GM21381 (cell line): ENCODE results near the gene PLA2G2E.
"Not testable (repeated sequence)": the region's sequence is repeated elsewhere in the genome, so short reads cannot be mapped to it uniquely, and the experiment has no call there.

Source experiments
- ATAC-seq: cut with Tn5 transposase; IDR thresholded peaks from one replicate; pipeline ENCODE4 v1.9.1; 2021; ENCODE audit warnings: mild to moderate bottlenecking, moderate library complexity; ENCODE audit not compliant: unreplicated experiment

The PLA2G2E gene

GRCh38 chr1:19934336-19934735 is 10.9 kb upstream of the PLA2G2E start:
- ATAC-seq: no peak

DNA sequence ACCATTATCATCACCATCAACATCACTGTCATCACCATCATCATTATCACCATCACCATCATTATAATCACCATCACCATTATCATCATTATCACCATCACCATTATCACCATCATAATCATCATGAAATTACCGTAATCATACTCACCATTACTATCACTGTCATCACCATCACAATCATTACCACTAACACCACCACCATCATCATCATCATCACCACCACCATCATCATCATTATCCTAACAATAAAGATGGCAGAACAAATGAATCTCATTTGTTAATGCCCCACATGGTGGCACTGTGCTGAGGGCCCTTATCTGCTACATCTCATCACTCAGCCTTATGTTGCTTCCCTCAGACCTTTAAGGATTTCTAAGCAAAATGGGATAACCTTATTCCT is 9.4 kb upstream of the PLA2G2E start:
- no peak for ATAC-seq

- ATAC-seq: not testable (repeated sequence)
Observed at GRCh38 chr1:19927130-19927421, 3.7 kb upstream of the PLA2G2E start.

DNA sequence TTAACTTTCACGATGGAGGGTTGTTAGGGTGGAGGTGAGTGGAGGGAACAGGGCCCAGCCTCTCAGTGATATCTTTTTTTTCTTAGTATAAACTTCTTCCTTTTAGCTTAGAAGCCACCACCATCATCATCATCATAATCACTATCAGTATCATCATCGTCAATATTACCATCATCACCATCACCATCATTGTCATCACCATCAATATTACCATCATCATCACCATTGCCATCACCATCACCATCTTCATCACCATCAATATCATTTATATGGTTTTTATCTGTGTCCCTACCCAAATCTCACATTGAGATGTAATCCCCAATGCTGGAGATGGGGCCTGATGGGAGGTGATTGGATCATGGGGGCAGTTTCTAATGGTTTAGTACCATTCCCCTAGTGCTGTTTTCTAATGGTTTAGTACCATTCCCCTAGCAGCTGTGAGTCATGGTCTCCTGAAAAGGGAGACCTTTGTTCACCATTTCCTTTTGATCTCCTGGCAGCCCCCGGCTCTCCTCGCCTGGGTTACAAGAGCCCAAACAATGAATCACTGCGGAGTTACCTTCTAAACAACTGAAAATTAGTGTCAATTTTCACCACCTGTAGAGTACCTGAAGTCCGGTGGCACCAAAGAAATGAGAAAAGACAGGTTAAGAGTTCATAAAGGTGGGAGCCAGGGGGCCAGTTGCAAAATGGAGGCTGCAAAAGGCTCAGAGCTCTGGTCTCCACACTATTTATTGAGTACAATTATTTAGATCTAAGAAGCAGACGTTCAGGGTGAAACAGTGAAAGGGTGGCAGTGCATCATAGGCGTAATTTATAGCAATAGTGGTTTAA is 3.1 kb upstream of the PLA2G2E start:
- no peak for ATAC-seq

DNA sequence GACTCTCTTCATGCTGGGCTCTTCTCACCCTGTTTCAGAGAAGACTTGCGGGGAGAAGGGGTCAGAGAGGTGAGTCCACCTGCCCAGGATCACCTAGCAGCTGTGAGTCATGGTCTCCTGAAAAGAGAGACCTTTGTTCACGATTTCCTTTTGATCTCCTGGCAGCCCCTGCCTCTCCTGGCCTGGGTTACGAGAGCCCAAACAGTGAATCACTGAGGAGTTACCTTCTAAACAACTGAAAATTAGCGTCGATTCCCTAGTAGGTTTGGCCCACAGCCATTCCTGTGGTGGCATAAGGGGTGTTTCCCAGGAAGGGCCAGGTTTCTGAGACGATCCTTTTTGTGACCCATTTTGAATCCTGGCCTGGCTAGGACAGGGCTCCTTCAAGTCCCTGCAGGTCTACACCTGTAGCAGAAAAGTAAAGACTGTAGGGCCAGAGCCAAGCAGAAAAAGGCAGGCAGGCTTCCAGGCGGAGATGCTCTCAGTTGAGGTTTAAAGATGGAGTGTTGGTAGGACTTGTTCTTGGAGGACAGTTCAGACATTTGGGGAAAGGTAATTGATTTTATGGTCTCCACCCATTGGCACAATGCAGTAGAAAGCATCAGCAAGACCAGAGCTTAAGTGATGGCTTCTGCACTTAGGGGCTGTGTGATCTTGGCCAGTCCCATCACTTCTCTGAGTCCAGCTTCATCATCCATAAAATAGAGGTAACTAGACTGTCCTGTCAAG is 2.1 kb upstream of the PLA2G2E start:
- ATAC-seq: no peak

DNA sequence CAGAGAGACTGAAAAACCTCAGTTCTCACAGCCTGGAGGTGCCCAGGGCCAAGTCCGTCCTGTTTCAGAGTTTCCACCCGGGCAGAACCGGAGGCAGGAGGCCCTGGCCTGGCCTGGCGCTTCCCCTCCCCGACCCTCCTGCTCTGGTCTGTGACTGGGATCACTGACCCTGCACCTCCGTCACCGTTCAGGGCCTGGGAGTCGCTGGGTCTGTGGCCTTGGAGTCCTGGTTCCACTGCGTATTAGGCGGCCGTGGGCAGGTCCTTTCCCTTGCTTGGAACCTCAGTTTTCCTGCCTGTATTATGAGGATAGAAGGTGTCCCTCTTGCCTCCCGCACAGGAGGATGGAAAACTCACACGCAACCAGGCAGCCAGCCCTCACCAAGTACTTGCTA is 533 bp upstream of the PLA2G2E start:
- no peak for ATAC-seq

DNA sequence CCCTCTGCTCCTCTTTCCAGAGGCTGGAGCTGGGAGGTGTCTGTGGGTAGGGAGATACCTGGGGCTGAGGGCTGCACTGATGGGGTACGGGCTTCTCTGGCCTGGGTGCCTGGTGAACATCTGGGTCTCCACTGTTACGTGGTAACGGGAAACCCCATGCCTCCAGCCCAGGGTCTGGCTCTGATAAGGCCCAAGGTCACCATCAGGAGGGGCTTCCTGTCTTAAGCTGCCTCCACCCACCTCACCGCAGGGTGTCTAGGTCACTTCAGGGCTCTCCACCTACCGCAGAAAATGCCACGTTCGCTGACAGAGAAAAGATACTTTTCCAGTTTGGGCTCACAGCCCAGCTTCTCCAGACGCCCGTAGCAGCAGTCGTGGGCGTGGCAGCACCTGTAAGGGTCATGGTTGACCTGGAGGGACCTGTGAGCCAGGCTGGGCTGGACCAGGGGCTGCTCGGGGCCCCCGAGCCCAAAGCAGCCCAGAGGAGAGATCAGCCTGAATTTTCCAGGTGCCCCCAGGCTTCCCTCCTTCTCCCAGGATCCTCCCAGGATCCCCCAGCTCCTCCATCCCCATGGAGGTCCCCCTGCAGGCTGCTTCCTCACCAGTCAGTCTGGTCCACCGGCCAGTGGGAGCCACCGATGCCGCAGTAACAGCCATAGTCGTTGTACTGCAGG is 1.3 kb downstream of the PLA2G2E start:
- no peak for ATAC-seq

- no peak for ATAC-seq
Observed at GRCh38 chr1:19921310-19921709, 2.1 kb downstream of the PLA2G2E start.

DNA sequence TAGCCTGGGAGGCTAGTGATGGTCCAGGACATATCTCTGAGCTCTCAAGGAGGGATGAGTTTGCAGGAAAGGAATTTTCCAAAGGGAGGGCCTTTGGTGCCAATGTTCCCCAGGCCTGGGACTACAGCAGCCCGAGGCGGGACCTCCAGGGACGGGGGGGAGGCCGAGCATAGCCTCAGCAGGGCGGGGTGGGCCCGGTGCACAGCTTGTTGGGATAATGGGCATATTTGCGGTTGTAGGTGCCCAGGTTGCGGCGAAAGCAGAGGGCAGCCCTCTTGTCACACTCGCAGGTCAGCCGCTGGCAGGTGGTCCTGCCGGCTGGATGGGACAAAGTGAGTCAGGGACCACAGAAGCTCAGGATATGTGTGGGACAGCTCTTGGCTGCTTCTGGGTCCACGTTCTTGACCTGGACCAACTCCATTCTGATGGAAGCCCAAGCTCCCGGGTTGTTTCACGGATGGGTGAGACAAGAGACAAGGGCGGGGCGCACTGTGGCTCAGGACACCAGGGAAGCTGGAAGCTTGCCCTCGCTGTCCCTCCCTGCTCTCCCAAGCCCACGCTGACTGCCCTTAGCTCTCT is 3.2 kb downstream of the PLA2G2E start:
- no peak for ATAC-seq

DNA sequence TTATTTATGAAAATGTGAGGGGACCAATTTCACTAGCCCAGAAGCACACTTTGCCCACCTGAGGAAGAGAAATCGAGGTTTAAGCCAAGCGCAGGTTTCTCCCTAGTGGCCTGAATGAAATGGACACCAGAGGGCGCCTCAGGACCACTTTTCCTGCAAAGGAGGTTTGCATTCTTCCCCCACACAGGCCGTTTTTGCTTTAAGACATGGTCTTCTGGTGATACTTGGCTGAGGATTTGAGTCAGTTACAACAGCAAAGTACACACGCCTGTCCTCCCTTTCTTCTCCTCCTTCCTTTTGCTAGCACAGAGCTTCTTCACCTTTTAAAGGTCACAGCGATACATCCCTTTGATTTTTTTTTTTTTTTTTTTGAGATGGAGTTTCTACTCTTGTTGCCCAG is 5.4 kb downstream of the PLA2G2E start:
- no peak for ATAC-seq

GRCh38 chr1:19910650-19911049 is 12.8 kb downstream of the PLA2G2E start:
- no peak for ATAC-seq

DNA sequence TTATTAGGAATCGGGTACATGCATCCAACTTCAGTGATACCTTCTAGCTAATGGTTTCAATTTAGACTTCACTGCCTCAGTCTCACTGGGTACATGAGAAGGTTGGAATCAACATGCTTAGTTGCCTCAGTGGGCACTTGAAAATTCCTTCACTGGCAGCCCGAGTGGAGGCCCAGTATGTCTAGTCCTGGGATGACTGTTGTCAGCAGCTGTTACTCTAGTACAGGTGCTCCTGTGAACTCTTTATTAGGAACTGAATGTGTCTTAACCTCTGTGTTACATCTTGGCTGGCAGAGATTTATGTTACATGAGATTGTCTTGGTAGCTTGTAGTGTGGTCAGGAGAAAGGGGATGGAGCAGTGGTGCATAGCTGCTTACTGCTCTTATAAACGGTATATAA is 13.4 kb downstream of the PLA2G2E start:
- no peak for ATAC-seq

- no peak for ATAC-seq
Observed at GRCh38 chr1:19909392-19909791, 14.0 kb downstream of the PLA2G2E start.

- no peak for ATAC-seq
Observed at GRCh38 chr1:19907456-19907855, 16.0 kb downstream of the PLA2G2E start.

DNA sequence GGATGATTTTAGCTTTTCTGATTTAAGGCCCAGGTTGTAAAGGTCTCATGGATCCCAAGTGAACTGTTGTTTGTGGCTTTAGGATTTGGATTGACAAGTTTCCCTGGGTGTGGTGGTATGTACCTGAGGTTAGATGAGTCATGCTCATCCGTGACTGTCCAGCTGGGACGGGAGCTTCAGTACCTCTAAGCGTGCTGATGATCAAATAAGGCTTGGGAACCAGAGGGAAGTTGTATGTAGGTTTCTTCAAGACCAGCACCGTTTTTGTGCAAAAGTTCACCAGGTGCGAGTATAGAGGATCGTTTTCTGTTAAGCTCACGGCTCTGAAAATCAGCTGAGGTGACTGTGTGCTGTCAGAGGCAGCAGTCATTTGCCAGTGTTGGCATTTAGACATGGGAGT is 19.8 kb downstream of the PLA2G2E start:
- ATAC-seq: no peak

DNA sequence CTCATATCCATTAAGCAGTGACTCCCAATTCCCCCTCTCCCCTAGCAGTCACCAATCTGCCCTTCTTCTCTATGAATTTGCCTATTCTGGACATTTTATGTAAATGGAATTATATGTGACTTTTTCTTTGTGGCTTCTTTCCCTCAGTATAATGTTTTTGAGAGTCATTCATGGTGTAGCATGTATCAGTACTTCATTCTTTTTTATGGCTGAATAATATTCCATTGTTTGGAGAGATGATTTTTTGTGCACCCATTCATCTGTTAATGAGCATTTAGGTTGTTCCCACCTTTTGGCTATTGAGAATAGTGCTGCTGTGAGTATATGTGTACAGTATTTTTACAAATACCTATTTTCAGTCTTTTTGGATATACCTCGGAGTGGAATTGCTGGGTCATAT is 21.8 kb downstream of the PLA2G2E start:
- ATAC-seq: no peak

GRCh38 chr1:19894218-19894617 is 29.2 kb downstream of the PLA2G2E start:
- no peak for ATAC-seq

GRCh38 chr1:19893687-19894086 is 29.7 kb downstream of the PLA2G2E start:
- ATAC-seq: no peak

DNA sequence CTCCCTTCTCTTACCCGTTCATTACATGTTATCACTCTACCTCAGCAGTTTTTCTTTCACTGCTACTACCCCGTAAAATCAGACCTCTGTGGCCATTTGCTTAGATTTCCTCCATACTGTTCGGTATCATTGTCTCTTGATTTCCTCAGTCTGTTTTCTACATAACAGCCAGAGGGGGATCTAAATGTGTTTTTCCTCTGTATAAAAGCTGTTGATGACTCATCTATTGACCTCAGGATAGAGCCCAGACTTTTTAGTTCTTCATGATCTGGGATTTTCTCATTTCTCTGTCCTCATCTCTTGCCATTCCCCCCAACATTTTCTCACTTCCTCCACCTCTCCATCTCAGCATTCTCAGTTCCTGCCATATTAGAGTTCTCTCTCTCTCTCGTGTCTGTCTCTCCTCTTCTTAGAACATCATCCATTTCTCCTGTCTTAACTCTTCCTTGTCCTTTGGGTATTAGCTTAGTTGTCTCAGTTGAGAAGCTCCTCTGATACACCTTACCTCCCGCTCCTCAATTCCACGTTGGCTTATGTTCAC is 30.7 kb downstream of the PLA2G2E start:
- no peak for ATAC-seq

GRCh38 chr1:19892129-19892528 is 31.3 kb downstream of the PLA2G2E start:
- no peak for ATAC-seq

DNA sequence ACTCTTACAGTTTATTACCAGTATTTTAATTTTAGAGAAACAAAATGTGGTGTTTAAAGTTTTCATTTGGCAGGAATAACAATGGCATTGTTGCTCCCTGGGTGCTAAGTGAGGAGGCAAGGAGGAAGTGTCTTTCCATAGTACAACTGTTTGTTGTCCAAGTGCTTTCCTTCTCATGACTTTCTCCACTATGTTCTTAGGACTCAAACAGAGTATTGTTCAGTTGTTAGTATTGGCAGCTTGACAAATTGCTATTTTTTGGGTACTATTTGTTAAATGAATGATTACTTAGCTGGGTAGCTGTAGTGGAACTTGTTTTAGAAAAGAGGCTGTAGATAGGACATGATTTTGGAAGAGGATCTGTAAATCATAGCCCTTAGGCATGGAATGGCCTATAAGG is 33.8 kb downstream of the PLA2G2E start:
- no peak for ATAC-seq
